K562 (cell line): ENCODE measurements around the gene CMTM8. TPM values are rescaled to one million over a fixed set of nuclear protein-coding genes. Genes with fewer than 3 reads are reported as not detected.

Source experiments
- ATAC-seq: fragments of 200-7000 bp; cut with Tn5 transposase; 3 replicates; pipeline ENCODE4 v1.9.1; 2020; ENCODE audit warnings: moderate library complexity
- BruUV-seq: library from RNA; stranded (reverse); fragments of 400-500 nt; replicated peaks from 2 replicates; lab custom pipeline; 2021; lab: Mats Ljungman, UMichigan
- CTCF ChIA-PET: fragments of 300-600 bp; formaldehyde crosslinking; extraction: SDS; loops from one replicate; lab custom pipeline; 2021; ENCODE audit warnings: low intra/inter-chr PET ratio; lab: Yijun Ruan, JAX
- POLR2A ChIA-PET: fragments of 300-600, 350-650 bp; sonication (Branson Sonifier 250); formaldehyde crosslinking; extraction: SDS; loops from one replicate; lab custom pipeline; 2021; ENCODE audit warnings: antibody characterized with exemption, inconsistent platforms; lab: Yijun Ruan, JAX
- DNase-seq, 4 experiments: peaks; one replicate each; pipeline versions ENCODE4 v3.0.0 to v3.0.0-alpha.2; 2011 to 2018; ENCODE audit warnings: low spot score in 3 of 4, mixed read lengths in 3 of 4; ENCODE audit errors: extremely low read depth in 1 of 4
- FAIRE-seq: peaks from 2 replicates; lab custom pipeline; 2011; peaks lifted over from hg19 to GRCh38; lab: Jason Lieb, UNC
- H2AFZ ChIP-seq: 2 replicates; pipeline ENCODE4 v1.6.0; 2011; ENCODE audit warnings: low read depth, low read length, control low read depth, inconsistent platforms
- H3K27ac ChIP-seq: fragments of 200-600 bp; 3 replicates; pipeline ENCODE4 v1.8.0; 2011; ENCODE audit warnings: low read depth, mild to moderate bottlenecking, control low read depth, inconsistent platforms, low read length, moderate library complexity, mixed read lengths; ENCODE audit errors: extremely low read depth
- H3K27me3 ChIP-seq, 2 experiments: fragments of 300-600 bp in 1 of 2; 2 replicates in 1 of 2; 3 replicates in 1 of 2; pipeline versions ENCODE4 v1.6.0 to v1.8.0; 2011; ENCODE audit warnings: inconsistent platforms in 2 of 2, low read length in 2 of 2, mild to moderate bottlenecking in 1 of 2, mixed read lengths in 1 of 2, moderate library complexity in 1 of 2; ENCODE audit not compliant: control insufficient read depth in 2 of 2, insufficient read depth in 2 of 2
- H3K36me3 ChIP-seq: fragments of 300-600 bp; 3 replicates; pipeline ENCODE4 v1.8.0; 2011; ENCODE audit warnings: mild to moderate bottlenecking, low read length, inconsistent platforms; ENCODE audit not compliant: control insufficient read depth, insufficient read depth
- H3K4me1 ChIP-seq, 2 experiments: fragments of 200-600 bp in 1 of 2; replicated peaks in 1 of 2; 2 replicates in 1 of 2; 3 replicates in 1 of 2; pipeline versions ENCODE4 v1.5.1 to v1.8.0; 2011; ENCODE audit warnings: inconsistent platforms in 2 of 2, low read length in 2 of 2, mild to moderate bottlenecking in 1 of 2, mixed read lengths in 1 of 2, moderate library complexity in 1 of 2; ENCODE audit not compliant: control insufficient read depth in 2 of 2, insufficient read depth in 2 of 2
- H3K4me2 ChIP-seq: 2 replicates; pipeline ENCODE4 v1.6.1; 2011; ENCODE audit warnings: low read length, control low read depth, inconsistent platforms, mixed read lengths; ENCODE audit not compliant: insufficient read depth
- H3K4me3 ChIP-seq: fragments of 200-600 bp; sonication (generic), shearing (Covaris generic); 2 replicates; pipeline ENCODE4 v1.5.1; 2016; ENCODE audit warnings: control low read depth, inconsistent platforms
- H3K79me2 ChIP-seq: fragments of 200-600 bp; 3 replicates; pipeline ENCODE4 v1.8.0; 2011; ENCODE audit warnings: low read length, inconsistent platforms; ENCODE audit not compliant: control insufficient read depth, insufficient read depth
- H3K9ac ChIP-seq, 2 experiments: 2 replicates each; pipeline versions ENCODE4 v1.6.0 to v1.6.1; 2011; ENCODE audit warnings: low read depth in 2 of 2, low read length in 2 of 2, control low read depth in 1 of 2, inconsistent platforms in 1 of 2, mild to moderate bottlenecking in 1 of 2, mixed read lengths in 1 of 2; ENCODE audit not compliant: insufficient read depth in 1 of 2
- H3K9me1 ChIP-seq: one replicate; pipeline ENCODE4 v1.6.0; 2011; ENCODE audit warnings: inconsistent platforms, mild to moderate bottlenecking, low read length, moderate library complexity; ENCODE audit not compliant: control insufficient read depth, insufficient read depth
- H3K9me3 ChIP-seq: replicated peaks from 2 replicates; pipeline ENCODE4 v1.5.1; 2011; ENCODE audit warnings: low read depth, low read length, inconsistent platforms; ENCODE audit not compliant: control insufficient read depth, insufficient read depth
- H4K20me1 ChIP-seq: replicated peaks from 2 replicates; pipeline ENCODE4 v1.6.1; 2011; ENCODE audit warnings: low read length, inconsistent platforms, mixed read lengths; ENCODE audit not compliant: control insufficient read depth, insufficient read depth
- MTA2 ChIP-seq: fragments of 450-650 bp; IDR thresholded peaks from 2 replicates; pipeline ENCODE4 v1.6.1; 2016; ENCODE audit warnings: low read depth
- WGBS: fragments of 100-300 bp; shearing (Covaris generic); methylation state at CpG from one replicate; pipeline ENCODE4 v1.1.6; 2016; ENCODE audit warnings: low coverage, mixed read lengths; ENCODE audit not compliant: insufficient coverage; ENCODE audit errors: missing lambda C conversion rate; 5-methylcytosine and 5-hydroxymethylcytosine counted together
- in situ Hi-C: fragments of 300-500 bp; cut with MboI; formaldehyde crosslinking; loops from 4 replicates; pipeline ENCODE4 v1.15.0; 2018; ENCODE audit warnings: inconsistent platforms, mixed read lengths
- intact Hi-C: fragments of 100-400 bp; cut with micrococcal nuclease; formaldehyde crosslinking; loops from 2 replicates; pipeline ENCODE4 v1.14.2; 2022
- polyA plus RNA-seq, 8 experiments: library from polyadenylated mRNA; depleted of rRNA in 4 of 8; stranded (reverse) in 5 of 8; unstranded in 3 of 8; fragments of >200 nt; fragmentation: Nextera tagmentation in 2 of 8; fragmentation: Illumina TruSeq in 1 of 8; extraction: Ambion mirVana in 2 of 8; extraction: Trizol in 1 of 8; gene quantifications; 2 replicates each; pipeline versions ENCODE4 v1.2.1 to v1.2.3, GENCODE V29; 2011 to 2014; ENCODE audit warnings: inconsistent platforms in 1 of 8, missing spikeins in 1 of 8
- total RNA-seq, 7 experiments: library from RNA; depleted of rRNA in 6 of 7; stranded (reverse); fragments of >200 nt in 6 of 7; fragmentation: Illumina TruSeq in 2 of 7; extraction: Trizol in 2 of 7; gene quantifications; 2 replicates each; pipeline versions ENCODE4 v1.2.1 to v1.2.3, GENCODE V29; 2011 to 2021; ENCODE audit warnings: low replicate concordance in 1 of 7
- TF ChIP-seq, protein P1 (sequence below): fragments of 450-650 bp; formaldehyde crosslinking; IDR thresholded peaks from 2 replicates; pipeline ENCODE4 v1.4.0; 2020; ENCODE audit warnings: mild to moderate bottlenecking, moderate library complexity
- TF ChIP-seq, protein P2 (sequence below), 3 experiments: IDR thresholded peaks in 2 of 3; conservative IDR thresholded peaks in 1 of 3; 2 replicates each; pipeline ENCODE4 v1.5.1; 2011 to 2012; ENCODE audit warnings: low read length in 3 of 3, mild to moderate bottlenecking in 3 of 3, control low read depth in 2 of 3, improper control_type of control experiment in 1 of 3, inconsistent platforms in 1 of 3, low read depth in 1 of 3, mixed read lengths in 1 of 3, moderate library complexity in 1 of 3; ENCODE audit not compliant: insufficient read depth in 2 of 3

Gene CMTM8
- total and polyA plus RNA-seq, 9 of the 15 experiments (the other 6 are each of a cell fraction or from before 2014, with no cell fraction given): not detected

DNA sequence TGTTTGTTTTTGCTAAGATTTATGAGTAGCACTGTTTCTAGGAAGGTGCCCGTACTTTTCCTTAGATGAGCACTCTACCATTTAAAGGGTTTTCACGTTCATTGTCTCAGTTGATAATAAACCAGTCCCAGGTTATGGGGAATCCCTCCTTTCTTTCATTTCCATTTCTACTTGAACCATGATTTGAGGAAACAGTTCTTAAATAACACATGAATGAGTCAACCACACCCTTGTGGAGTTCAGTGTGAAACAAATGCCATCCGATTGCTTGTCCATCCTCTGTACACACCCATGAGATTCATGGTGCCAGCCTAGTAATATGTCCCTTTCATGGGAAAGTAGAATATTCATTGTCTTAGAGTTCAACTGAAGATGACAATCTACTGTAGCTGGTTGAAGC is 23.1 kb downstream of the CMTM8 start (continued):
- TF ChIP-seq, protein P1, sequence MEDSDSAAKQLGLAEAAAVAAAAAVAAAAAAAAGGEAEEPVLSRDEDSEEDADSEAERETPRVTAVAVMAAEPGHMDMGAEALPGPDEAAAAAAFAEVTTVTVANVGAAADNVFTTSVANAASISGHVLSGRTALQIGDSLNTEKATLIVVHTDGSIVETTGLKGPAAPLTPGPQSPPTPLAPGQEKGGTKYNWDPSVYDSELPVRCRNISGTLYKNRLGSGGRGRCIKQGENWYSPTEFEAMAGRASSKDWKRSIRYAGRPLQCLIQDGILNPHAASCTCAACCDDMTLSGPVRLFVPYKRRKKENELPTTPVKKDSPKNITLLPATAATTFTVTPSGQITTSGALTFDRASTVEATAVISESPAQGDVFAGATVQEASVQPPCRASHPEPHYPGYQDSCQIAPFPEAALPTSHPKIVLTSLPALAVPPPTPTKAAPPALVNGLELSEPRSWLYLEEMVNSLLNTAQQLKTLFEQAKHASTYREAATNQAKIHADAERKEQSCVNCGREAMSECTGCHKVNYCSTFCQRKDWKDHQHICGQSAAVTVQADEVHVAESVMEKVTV (CRISPR knock-in tag): no peak

DNA sequence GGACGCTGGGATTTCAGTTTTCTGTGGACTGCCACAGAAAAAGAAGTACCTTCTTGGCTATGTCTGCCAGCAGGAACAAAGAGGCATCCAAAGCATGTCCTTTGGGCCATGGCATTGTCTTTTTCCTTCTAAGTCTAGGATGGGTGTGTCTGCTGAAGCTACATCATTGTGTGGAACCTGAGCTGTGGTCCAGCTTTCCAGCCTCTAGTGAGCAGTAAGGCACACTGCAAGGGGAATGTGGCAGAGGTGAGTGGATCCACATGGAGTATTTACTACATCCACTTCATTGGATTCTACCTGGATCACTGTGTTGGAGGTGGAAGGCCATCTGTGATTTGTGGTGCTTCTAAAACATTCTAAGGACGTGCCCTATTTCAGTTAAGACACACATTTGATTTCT is 23.7 kb downstream of the CMTM8 start:
- H3K4me2 ChIP-seq: no peak overlapping the region
- H3K4me3 ChIP-seq: no peak overlapping the region
- peaks cover 2 to 13% of the 10 kb centered on the region in 2 experiments; a peak in 3 of 5 replicates for H3K27me3 ChIP-seq
- H3K79me2 ChIP-seq: no peaks in the 10 kb centered on the region
- no peak for DNase-seq
- H3K4me1 ChIP-seq: no peaks in the 10 kb centered on the region; a peak in 1 of 5 replicates
- H3K36me3 ChIP-seq: no peaks in the 10 kb centered on the region
- H4K20me1 ChIP-seq: no peaks in the 10 kb centered on the region
- TF ChIP-seq, protein P2, sequence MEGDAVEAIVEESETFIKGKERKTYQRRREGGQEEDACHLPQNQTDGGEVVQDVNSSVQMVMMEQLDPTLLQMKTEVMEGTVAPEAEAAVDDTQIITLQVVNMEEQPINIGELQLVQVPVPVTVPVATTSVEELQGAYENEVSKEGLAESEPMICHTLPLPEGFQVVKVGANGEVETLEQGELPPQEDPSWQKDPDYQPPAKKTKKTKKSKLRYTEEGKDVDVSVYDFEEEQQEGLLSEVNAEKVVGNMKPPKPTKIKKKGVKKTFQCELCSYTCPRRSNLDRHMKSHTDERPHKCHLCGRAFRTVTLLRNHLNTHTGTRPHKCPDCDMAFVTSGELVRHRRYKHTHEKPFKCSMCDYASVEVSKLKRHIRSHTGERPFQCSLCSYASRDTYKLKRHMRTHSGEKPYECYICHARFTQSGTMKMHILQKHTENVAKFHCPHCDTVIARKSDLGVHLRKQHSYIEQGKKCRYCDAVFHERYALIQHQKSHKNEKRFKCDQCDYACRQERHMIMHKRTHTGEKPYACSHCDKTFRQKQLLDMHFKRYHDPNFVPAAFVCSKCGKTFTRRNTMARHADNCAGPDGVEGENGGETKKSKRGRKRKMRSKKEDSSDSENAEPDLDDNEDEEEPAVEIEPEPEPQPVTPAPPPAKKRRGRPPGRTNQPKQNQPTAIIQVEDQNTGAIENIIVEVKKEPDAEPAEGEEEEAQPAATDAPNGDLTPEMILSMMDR (IDR thresholded peaks at IDR 0.05 in 2 of 3, conservative IDR thresholded peaks at IDR 0.05 in 1 of 3; ENCODE audit: insufficient read depth in 2 of 3, low read depth in 1 of 3, low read length in 3 of 3): 0 out of 6 replicates have a peak, but pooled peaks of 1 of the 3 experiments have one; percentile 3
- TF ChIP-seq MTA2: no peak
- BruUV-seq: no TSS peak
- ChIA-PET CTCF (no interaction called here), POLR2A (interaction anchor here (0.6 to 0.8 kb wide), 3 partner anchors 11 to 49 kb away, joined by 3 read pairs; no protein-coding TSS in a partner anchor)
- H3K9me1 ChIP-seq: no peaks in the 10 kb centered on the region
- intact Hi-C loops (no loop called here), in situ Hi-C loops (no loop called here)
- H3K27ac ChIP-seq: no peak overlapping the region
- FAIRE-seq: no peak
- no peak overlapping the region for H3K9ac ChIP-seq
- 0% methylated on average over 2 of the region's 2 CpGs for WGBS
- no peak overlapping the region for H2AFZ ChIP-seq
- ATAC-seq: no peak
- H3K9me3 ChIP-seq: no peaks in the 10 kb centered on the region
